Measurements from ENCODE around the gene SPATA6. TPM values are rescaled to one million over a fixed set of nuclear protein-coding genes. Genes with fewer than 3 reads are reported as not detected.

The SPATA6 gene
- polyA plus RNA-seq, 1 donor, result 8.2 TPM

GRCh38 chr1:48374785-48375184, 97.2 kb downstream of the SPATA6 start:
- DNase-seq, result peak; percentile 9 to 66
- H3K9me3 ChIP-seq (ENCODE audit: control insufficient read depth, low read depth, low read length), result no peaks in the 10 kb centered on the region
- no peaks in the 10 kb centered on the region for H3K27me3 ChIP-seq (ENCODE audit: control insufficient read depth, insufficient read depth, low read length)
- H3K27ac ChIP-seq (ENCODE audit: low read length), result no peak overlapping the region
- no peaks in the 10 kb centered on the region for H3K4me1 ChIP-seq (ENCODE audit: control insufficient read depth, insufficient read depth, low read length)
- no peak overlapping the region for H3K4me3 ChIP-seq (ENCODE audit: low read length)
- peaks cover 3% of the 10 kb centered on the region for H3K36me3 ChIP-seq (ENCODE audit: control insufficient read depth, insufficient read depth, low read length)

- H3K36me3 ChIP-seq (ENCODE audit: control insufficient read depth, insufficient read depth, low read length), result no peaks in the 10 kb centered on the region
- H3K27me3 ChIP-seq (ENCODE audit: control insufficient read depth, insufficient read depth, low read length), result no peaks in the 10 kb centered on the region
- peaks cover 3% of the 10 kb centered on the region for H3K9me3 ChIP-seq (ENCODE audit: control insufficient read depth, low read depth, low read length)
- no peaks in the 10 kb centered on the region for H3K4me1 ChIP-seq (ENCODE audit: control insufficient read depth, insufficient read depth, low read length)
- H3K27ac ChIP-seq (ENCODE audit: low read length), result no peak overlapping the region
- no peak overlapping the region for H3K4me3 ChIP-seq (ENCODE audit: low read length)
- WGBS (ENCODE audit: insufficient coverage, low lambda C conversion rate), result 57% methylated on average over 1 of the region's 2 CpGs
- no peak for DNase-seq
Observed at GRCh38 chr1:48371598-48371997, 100.4 kb downstream of the SPATA6 start.

DNA sequence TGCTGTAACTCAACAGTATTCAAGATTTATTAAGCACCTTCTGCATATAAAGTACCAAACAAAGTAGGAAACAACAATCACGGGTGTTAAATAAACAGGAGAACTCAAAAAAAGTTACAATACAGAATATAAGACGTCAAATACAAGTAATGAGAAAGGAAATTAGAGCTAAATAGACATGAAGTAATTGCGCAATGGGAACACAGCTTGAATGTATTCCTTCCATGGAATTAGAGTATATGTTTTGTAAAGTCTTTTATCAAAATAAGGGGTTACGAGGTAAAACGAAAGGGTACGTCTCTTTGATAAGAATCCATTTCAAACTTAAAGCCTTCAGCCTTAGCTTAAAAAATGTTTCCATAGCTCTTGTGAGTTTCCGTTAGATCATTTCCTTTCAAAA, 109.1 kb downstream of the SPATA6 start:
- Histone ChIP-seq H3K4me3 (ENCODE audit: low read length) (no peak overlapping the region), H3K9me3 (ENCODE audit: control insufficient read depth, low read depth, low read length) (no peaks in the 10 kb centered on the region), H3K4me1 (ENCODE audit: control insufficient read depth, insufficient read depth, low read length) (no peaks in the 10 kb centered on the region), H3K27me3 (ENCODE audit: control insufficient read depth, insufficient read depth, low read length) (no peaks in the 10 kb centered on the region), H3K27ac (ENCODE audit: low read length) (no peak overlapping the region), H3K36me3 (ENCODE audit: control insufficient read depth, insufficient read depth, low read length) (no peaks in the 10 kb centered on the region)
- WGBS (ENCODE audit: insufficient coverage, low lambda C conversion rate), result 80% methylated on average over 3 of the region's 7 CpGs
- DNase-seq, result no peak

- no peak overlapping the region for H3K4me3 ChIP-seq (ENCODE audit: low read length)
- no peaks in the 10 kb centered on the region for H3K9me3 ChIP-seq (ENCODE audit: control insufficient read depth, low read depth, low read length)
- no peak overlapping the region for H3K27ac ChIP-seq (ENCODE audit: low read length)
- H3K27me3 ChIP-seq (ENCODE audit: control insufficient read depth, insufficient read depth, low read length), result no peaks in the 10 kb centered on the region
- no peaks in the 10 kb centered on the region for H3K4me1 ChIP-seq (ENCODE audit: control insufficient read depth, insufficient read depth, low read length)
- H3K36me3 ChIP-seq (ENCODE audit: control insufficient read depth, insufficient read depth, low read length), result no peaks in the 10 kb centered on the region
- no peak for DNase-seq
Observed at GRCh38 chr1:48356901-48357300, 115.1 kb downstream of the SPATA6 start.

- no peak overlapping the region for H3K4me3 ChIP-seq (ENCODE audit: low read length)
Observed at GRCh38 chr1:48344373-48344772, 127.6 kb downstream of the SPATA6 start.

GRCh38 chr1:48341221-48341620, 130.8 kb downstream of the SPATA6 start:
- H3K36me3 ChIP-seq (ENCODE audit: control insufficient read depth, insufficient read depth, low read length), result no peaks in the 10 kb centered on the region
- no peaks in the 10 kb centered on the region for H3K27me3 ChIP-seq (ENCODE audit: control insufficient read depth, insufficient read depth, low read length)
- H3K4me1 ChIP-seq (ENCODE audit: control insufficient read depth, insufficient read depth, low read length), result no peaks in the 10 kb centered on the region
- H3K9me3 ChIP-seq (ENCODE audit: control insufficient read depth, low read depth, low read length), result peaks cover 4% of the 10 kb centered on the region
- no peak overlapping the region for H3K4me3 ChIP-seq (ENCODE audit: low read length)
- WGBS (ENCODE audit: insufficient coverage, low lambda C conversion rate), result no CpG with 5 or more reads among the region's 3 CpGs
- no peak for DNase-seq
- no peak overlapping the region for H3K27ac ChIP-seq (ENCODE audit: low read length)

More at GRCh38 chr1:48344373-48344772, 127.6 kb downstream of the SPATA6 start:
- no peaks in the 10 kb centered on the region for H3K36me3 ChIP-seq (ENCODE audit: control insufficient read depth, insufficient read depth, low read length)
- no peaks in the 10 kb centered on the region for H3K27me3 ChIP-seq (ENCODE audit: control insufficient read depth, insufficient read depth, low read length)
- H3K27ac ChIP-seq (ENCODE audit: low read length), result no peak overlapping the region
- H3K9me3 ChIP-seq (ENCODE audit: control insufficient read depth, low read depth, low read length), result peaks cover 4% of the 10 kb centered on the region
- no peaks in the 10 kb centered on the region for H3K4me1 ChIP-seq (ENCODE audit: control insufficient read depth, insufficient read depth, low read length)
- no CpG with 5 or more reads among the region's 4 CpGs for WGBS (ENCODE audit: insufficient coverage, low lambda C conversion rate)
- DNase-seq, result no peak

GRCh38 chr1:48338257-48338656, 133.7 kb downstream of the SPATA6 start:
- Histone ChIP-seq H3K4me1 (ENCODE audit: control insufficient read depth, insufficient read depth, low read length) (no peaks in the 10 kb centered on the region), H3K36me3 (ENCODE audit: control insufficient read depth, insufficient read depth, low read length) (no peaks in the 10 kb centered on the region), H3K9me3 (ENCODE audit: control insufficient read depth, low read depth, low read length) (no peaks in the 10 kb centered on the region), H3K27me3 (ENCODE audit: control insufficient read depth, insufficient read depth, low read length) (no peaks in the 10 kb centered on the region), H3K27ac (ENCODE audit: low read length) (no peak overlapping the region), H3K4me3 (ENCODE audit: low read length) (no peak overlapping the region)
- DNase-seq, result no peak
- WGBS (ENCODE audit: insufficient coverage, low lambda C conversion rate), result 43% methylated on average over 3 of the region's 4 CpGs

DNA sequence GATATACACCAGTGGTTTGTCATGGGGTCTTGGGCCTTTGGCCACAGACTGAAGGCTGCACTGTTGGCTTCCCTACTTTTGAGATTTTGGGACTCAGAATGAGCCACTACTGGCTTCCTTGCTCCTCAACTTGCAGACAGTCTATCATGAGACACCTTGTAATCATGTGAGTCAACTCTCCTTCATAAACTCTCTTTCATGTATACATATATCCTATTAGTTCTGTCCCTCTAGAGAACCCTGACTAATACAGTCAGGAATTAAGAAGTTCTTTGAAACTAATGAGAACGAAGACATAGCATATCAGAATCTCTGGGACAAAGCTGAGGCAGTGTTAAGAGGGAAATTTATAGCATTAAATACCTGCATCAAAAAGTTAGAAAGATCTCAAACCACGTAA, 138.7 kb downstream of the SPATA6 start:
- 0% methylated on average over 1 of the region's 2 CpGs for WGBS (ENCODE audit: insufficient coverage, low lambda C conversion rate)
- DNase-seq, result no peak
- Histone ChIP-seq H3K27me3 (ENCODE audit: control insufficient read depth, insufficient read depth, low read length) (no peaks in the 10 kb centered on the region), H3K27ac (ENCODE audit: low read length) (no peak overlapping the region), H3K4me1 (ENCODE audit: control insufficient read depth, insufficient read depth, low read length) (no peaks in the 10 kb centered on the region), H3K36me3 (ENCODE audit: control insufficient read depth, insufficient read depth, low read length) (peaks cover 2% of the 10 kb centered on the region), H3K9me3 (ENCODE audit: control insufficient read depth, low read depth, low read length) (peaks cover 4% of the 10 kb centered on the region), H3K4me3 (ENCODE audit: low read length) (no peak overlapping the region)

DNA sequence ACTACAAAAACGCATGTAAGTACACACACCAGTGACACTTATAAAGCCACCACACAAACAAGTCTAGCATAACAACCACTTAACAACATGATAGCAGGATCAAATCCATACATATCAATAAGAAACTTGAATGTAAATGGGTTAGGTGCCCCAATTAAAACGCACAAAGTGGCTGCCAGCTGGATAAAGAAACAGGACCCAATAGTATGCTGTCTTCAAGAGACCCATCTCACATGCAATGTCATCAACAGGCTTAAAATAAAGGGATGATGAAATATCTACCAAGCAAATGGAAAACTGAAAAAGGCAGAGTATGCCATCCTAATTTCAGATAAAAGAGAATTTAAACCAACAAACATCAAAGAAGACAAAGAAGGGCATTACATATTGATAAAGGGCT, 139.9 kb downstream of the SPATA6 start:
- H3K27ac ChIP-seq (ENCODE audit: low read length), result no peak overlapping the region
- no peaks in the 10 kb centered on the region for H3K4me1 ChIP-seq (ENCODE audit: control insufficient read depth, insufficient read depth, low read length)
- H3K9me3 ChIP-seq (ENCODE audit: control insufficient read depth, low read depth, low read length), result peaks cover 4% of the 10 kb centered on the region
- H3K27me3 ChIP-seq (ENCODE audit: control insufficient read depth, insufficient read depth, low read length), result no peaks in the 10 kb centered on the region
- peaks cover 2% of the 10 kb centered on the region for H3K36me3 ChIP-seq (ENCODE audit: control insufficient read depth, insufficient read depth, low read length)
- DNase-seq, result no peak
- H3K4me3 ChIP-seq (ENCODE audit: low read length), result no peak overlapping the region
- no CpG with 5 or more reads among the region's 2 CpGs for WGBS (ENCODE audit: insufficient coverage, low lambda C conversion rate)

DNA sequence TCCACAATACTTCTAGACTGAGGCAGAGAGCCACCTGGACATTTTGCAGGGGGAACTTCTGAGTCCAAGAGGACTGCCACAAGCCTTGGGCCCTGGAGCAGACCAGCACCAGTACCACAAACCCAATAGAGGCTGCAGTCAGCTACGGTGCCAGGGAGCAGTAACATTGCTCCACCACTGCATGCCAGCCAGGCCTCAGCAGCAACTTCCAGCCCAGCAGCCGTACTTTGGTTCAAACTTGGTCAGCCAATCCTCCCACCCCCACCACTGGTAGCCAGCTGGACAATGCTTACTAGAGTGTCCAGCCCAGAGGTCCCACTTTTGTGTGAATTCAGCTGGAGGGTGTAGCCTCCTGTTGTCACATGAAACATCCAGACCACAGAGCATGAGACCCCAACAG, 142.1 kb downstream of the SPATA6 start:
- no CpG with 5 or more reads among the region's 2 CpGs for WGBS (ENCODE audit: insufficient coverage, low lambda C conversion rate)
- Histone ChIP-seq H3K9me3 (ENCODE audit: control insufficient read depth, low read depth, low read length) (peaks cover 12% of the 10 kb centered on the region), H3K4me1 (ENCODE audit: control insufficient read depth, insufficient read depth, low read length) (no peaks in the 10 kb centered on the region), H3K27ac (ENCODE audit: low read length) (no peak overlapping the region), H3K36me3 (ENCODE audit: control insufficient read depth, insufficient read depth, low read length) (peaks cover 10% of the 10 kb centered on the region), H3K4me3 (ENCODE audit: low read length) (no peak overlapping the region), H3K27me3 (ENCODE audit: control insufficient read depth, insufficient read depth, low read length) (no peaks in the 10 kb centered on the region)
- DNase-seq, result no peak

DNA sequence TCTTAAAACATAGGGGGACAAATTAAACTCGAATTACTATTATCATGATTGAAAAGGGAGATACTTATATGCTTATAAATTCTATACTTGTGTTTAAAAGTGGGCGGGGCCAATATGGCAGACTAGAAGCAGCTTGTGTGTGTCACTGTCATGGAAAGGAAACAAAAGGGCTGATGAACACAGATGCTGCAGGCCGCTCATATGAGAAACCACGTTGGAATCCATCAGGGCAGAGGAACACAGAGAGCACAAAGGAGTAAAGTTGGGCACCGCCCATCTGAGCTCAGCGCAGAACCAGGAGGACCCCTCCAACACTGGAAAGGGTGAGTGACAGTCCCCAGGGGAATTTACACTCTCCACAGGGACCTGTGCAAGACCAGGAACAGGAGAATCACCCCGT, 142.5 kb downstream of the SPATA6 start:
- WGBS (ENCODE audit: insufficient coverage, low lambda C conversion rate), result 63% methylated on average over 1 of the region's 7 CpGs
- no peak for DNase-seq
- no peak overlapping the region for H3K27ac ChIP-seq (ENCODE audit: low read length)
- no peaks in the 10 kb centered on the region for H3K27me3 ChIP-seq (ENCODE audit: control insufficient read depth, insufficient read depth, low read length)
- peaks cover 13% of the 10 kb centered on the region for H3K9me3 ChIP-seq (ENCODE audit: control insufficient read depth, low read depth, low read length)
- H3K4me3 ChIP-seq (ENCODE audit: low read length), result no peak overlapping the region
- no peaks in the 10 kb centered on the region for H3K4me1 ChIP-seq (ENCODE audit: control insufficient read depth, insufficient read depth, low read length)
- H3K36me3 ChIP-seq (ENCODE audit: control insufficient read depth, insufficient read depth, low read length), result peaks cover 10% of the 10 kb centered on the region

Data from large intestine (tissue), 3 donors.